GM23338 (cell line): ENCODE data around the gene TCF12. TPM values are rescaled to one million over a fixed set of nuclear protein-coding genes. Genes with fewer than 3 reads are reported as not detected.

Source experiments
- ATAC-seq: fragments of 200-7000 bp; cut with Tn5 transposase; 3 replicates; pipeline ENCODE4 v1.9.1; 2020
- DNase-seq: peaks from one replicate; pipeline ENCODE4 v3.0.0-alpha.2; 2015; ENCODE audit warnings: low spot score
- H2AFZ ChIP-seq: fragments of 200-600 bp; sonication (generic); 2 replicates; pipeline ENCODE4 v1.8.0; 2016; ENCODE audit warnings: antibody characterized with exemption, mild to moderate bottlenecking, moderate library complexity
- H3F3A ChIP-seq: fragments of 200-600 bp; sonication (generic); replicated peaks from 2 replicates; pipeline ENCODE4 v1.8.0; 2017; ENCODE audit warnings: antibody characterized with exemption, mixed run types, low read depth
- H3K27ac ChIP-seq: fragments of 200-600 bp; sonication (generic); 2 replicates; pipeline ENCODE4 v1.6.1; 2016; ENCODE audit warnings: low read depth
- H3K27me3 ChIP-seq: fragments of 200-600 bp; sonication (generic); 2 replicates; pipeline ENCODE4 v1.8.0; 2016; ENCODE audit warnings: mild to moderate bottlenecking, mixed run types, moderate library complexity; ENCODE audit not compliant: insufficient read depth
- H3K36me3 ChIP-seq: fragments of 200-600 bp; sonication (generic); 2 replicates; pipeline ENCODE4 v1.8.0; 2016; ENCODE audit warnings: mild to moderate bottlenecking; ENCODE audit not compliant: insufficient read depth
- H3K4me1 ChIP-seq: fragments of 200-600 bp; sonication (generic); 2 replicates; pipeline ENCODE4 v1.8.0; 2016; ENCODE audit warnings: mild to moderate bottlenecking, moderate library complexity; ENCODE audit not compliant: insufficient read depth
- H3K4me2 ChIP-seq: fragments of 200-600 bp; sonication (generic); 2 replicates; pipeline ENCODE4 v1.7.1; 2017; ENCODE audit warnings: mixed run types
- H3K4me3 ChIP-seq: fragments of 200-600 bp; sonication (generic); 2 replicates; pipeline ENCODE4 v1.6.1; 2016; ENCODE audit warnings: mixed run types
- H3K79me2 ChIP-seq: fragments of 200-600 bp; sonication (generic); replicated peaks from 2 replicates; pipeline ENCODE4 v1.8.0; 2017; ENCODE audit warnings: mild to moderate bottlenecking; ENCODE audit not compliant: insufficient read depth
- H3K9me2 ChIP-seq: fragments of 200-600 bp; sonication (generic); 2 replicates; pipeline ENCODE4 v1.8.0; 2017; ENCODE audit not compliant: insufficient read depth
- H4K20me1 ChIP-seq: fragments of 200-600 bp; sonication (generic); replicated peaks from 2 replicates; pipeline ENCODE4 v1.8.0; 2017; ENCODE audit warnings: mild to moderate bottlenecking; ENCODE audit not compliant: insufficient read depth
- H3K27ac Mint-ChIP-seq: 2 replicates; pipeline ENCODE4 v1.8.0; 2020; ENCODE audit warnings: inconsistent platforms, mild to moderate bottlenecking, moderate library complexity, mixed read lengths
- H3K27me3 Mint-ChIP-seq: 3 replicates; pipeline ENCODE4 v1.8.0; 2022; ENCODE audit warnings: low read depth, mild to moderate bottlenecking, moderate library complexity, mixed read lengths, inconsistent platforms; ENCODE audit not compliant: insufficient read depth, poor library complexity
- H3K36me3 Mint-ChIP-seq: 3 replicates; pipeline ENCODE4 v1.8.0; 2021; ENCODE audit warnings: low read depth, mild to moderate bottlenecking, inconsistent platforms, moderate library complexity, mixed read lengths
- H3K4me1 Mint-ChIP-seq: 3 replicates; pipeline ENCODE4 v1.8.0; 2020; ENCODE audit warnings: mild to moderate bottlenecking, inconsistent platforms, mixed read lengths
- H3K4me3 Mint-ChIP-seq: 3 replicates; pipeline ENCODE4 v1.8.0; 2021; ENCODE audit warnings: moderate library complexity, mild to moderate bottlenecking, inconsistent platforms, mixed read lengths
- H3K9me3 Mint-ChIP-seq: 3 replicates; pipeline ENCODE4 v1.8.0; 2020; ENCODE audit warnings: moderate library complexity, mild to moderate bottlenecking, inconsistent platforms, mixed read lengths
- CREB1 ChIP-seq: fragments of 250-450 bp; sonication (Bioruptor Pico); IDR thresholded peaks from 2 replicates; pipeline ENCODE4 v1.5.0; 2020; ENCODE audit warnings: low read depth, mild to moderate bottlenecking, moderate library complexity
- EZH2 ChIP-seq: fragments of 200-600 bp; sonication (generic); IDR thresholded peaks from one replicate; pipeline ENCODE4 v1.8.0; 2017; ENCODE audit warnings: antibody characterized with exemption, mild to moderate bottlenecking, low read depth; ENCODE audit not compliant: unreplicated experiment
- NANOG ChIP-seq: IDR thresholded peaks from 2 replicates; pipeline ENCODE4 v1.6.1; 2016; ENCODE audit warnings: antibody characterized with exemption, borderline replicate concordance
- POLR2AphosphoS5 ChIP-seq: IDR thresholded peaks from 2 replicates; pipeline ENCODE4 v1.6.1; 2016; ENCODE audit warnings: antibody characterized with exemption, low read depth
- STAT1 ChIP-seq: IDR thresholded peaks from one replicate; pipeline ENCODE4 v1.6.1; 2016; ENCODE audit warnings: antibody characterized with exemption; ENCODE audit not compliant: unreplicated experiment
- ZNF114 ChIP-seq: fragments of 250-450 bp; sonication (Bioruptor Pico); IDR thresholded peaks from 2 replicates; pipeline ENCODE4 v1.5.0; 2020; ENCODE audit warnings: mild to moderate bottlenecking, moderate library complexity
- polyA plus RNA-seq: library from polyadenylated mRNA; unstranded; fragments of >200 nt; fragmentation: Nextera tagmentation; extraction: Ambion mirVana; gene quantifications from 2 replicates; pipeline ENCODE4 v1.2.1, GENCODE V29; 2016
- total RNA-seq: library from RNA; depleted of rRNA; stranded (reverse); fragments of >200 nt; shearing (Covaris generic); gene quantifications from 2 replicates; pipeline ENCODE4 v1.2.3, GENCODE V29; 2014
- TF ChIP-seq, protein P1 (sequence below): fragments of 250-450 bp; sonication (Bioruptor Pico); IDR thresholded peaks from 2 replicates; pipeline ENCODE4 v1.5.0; 2020; ENCODE audit warnings: mild to moderate bottlenecking, moderate library complexity

The TCF12 gene
- total and polyA plus RNA-seq, 2 experiments from 2014 or later = 27.6 to 104 TPM

GRCh38 chr15:57158997-57159668 lies 240.7 kb downstream of the TCF12 start (continued):
- TF ChIP-seq, protein P1, sequence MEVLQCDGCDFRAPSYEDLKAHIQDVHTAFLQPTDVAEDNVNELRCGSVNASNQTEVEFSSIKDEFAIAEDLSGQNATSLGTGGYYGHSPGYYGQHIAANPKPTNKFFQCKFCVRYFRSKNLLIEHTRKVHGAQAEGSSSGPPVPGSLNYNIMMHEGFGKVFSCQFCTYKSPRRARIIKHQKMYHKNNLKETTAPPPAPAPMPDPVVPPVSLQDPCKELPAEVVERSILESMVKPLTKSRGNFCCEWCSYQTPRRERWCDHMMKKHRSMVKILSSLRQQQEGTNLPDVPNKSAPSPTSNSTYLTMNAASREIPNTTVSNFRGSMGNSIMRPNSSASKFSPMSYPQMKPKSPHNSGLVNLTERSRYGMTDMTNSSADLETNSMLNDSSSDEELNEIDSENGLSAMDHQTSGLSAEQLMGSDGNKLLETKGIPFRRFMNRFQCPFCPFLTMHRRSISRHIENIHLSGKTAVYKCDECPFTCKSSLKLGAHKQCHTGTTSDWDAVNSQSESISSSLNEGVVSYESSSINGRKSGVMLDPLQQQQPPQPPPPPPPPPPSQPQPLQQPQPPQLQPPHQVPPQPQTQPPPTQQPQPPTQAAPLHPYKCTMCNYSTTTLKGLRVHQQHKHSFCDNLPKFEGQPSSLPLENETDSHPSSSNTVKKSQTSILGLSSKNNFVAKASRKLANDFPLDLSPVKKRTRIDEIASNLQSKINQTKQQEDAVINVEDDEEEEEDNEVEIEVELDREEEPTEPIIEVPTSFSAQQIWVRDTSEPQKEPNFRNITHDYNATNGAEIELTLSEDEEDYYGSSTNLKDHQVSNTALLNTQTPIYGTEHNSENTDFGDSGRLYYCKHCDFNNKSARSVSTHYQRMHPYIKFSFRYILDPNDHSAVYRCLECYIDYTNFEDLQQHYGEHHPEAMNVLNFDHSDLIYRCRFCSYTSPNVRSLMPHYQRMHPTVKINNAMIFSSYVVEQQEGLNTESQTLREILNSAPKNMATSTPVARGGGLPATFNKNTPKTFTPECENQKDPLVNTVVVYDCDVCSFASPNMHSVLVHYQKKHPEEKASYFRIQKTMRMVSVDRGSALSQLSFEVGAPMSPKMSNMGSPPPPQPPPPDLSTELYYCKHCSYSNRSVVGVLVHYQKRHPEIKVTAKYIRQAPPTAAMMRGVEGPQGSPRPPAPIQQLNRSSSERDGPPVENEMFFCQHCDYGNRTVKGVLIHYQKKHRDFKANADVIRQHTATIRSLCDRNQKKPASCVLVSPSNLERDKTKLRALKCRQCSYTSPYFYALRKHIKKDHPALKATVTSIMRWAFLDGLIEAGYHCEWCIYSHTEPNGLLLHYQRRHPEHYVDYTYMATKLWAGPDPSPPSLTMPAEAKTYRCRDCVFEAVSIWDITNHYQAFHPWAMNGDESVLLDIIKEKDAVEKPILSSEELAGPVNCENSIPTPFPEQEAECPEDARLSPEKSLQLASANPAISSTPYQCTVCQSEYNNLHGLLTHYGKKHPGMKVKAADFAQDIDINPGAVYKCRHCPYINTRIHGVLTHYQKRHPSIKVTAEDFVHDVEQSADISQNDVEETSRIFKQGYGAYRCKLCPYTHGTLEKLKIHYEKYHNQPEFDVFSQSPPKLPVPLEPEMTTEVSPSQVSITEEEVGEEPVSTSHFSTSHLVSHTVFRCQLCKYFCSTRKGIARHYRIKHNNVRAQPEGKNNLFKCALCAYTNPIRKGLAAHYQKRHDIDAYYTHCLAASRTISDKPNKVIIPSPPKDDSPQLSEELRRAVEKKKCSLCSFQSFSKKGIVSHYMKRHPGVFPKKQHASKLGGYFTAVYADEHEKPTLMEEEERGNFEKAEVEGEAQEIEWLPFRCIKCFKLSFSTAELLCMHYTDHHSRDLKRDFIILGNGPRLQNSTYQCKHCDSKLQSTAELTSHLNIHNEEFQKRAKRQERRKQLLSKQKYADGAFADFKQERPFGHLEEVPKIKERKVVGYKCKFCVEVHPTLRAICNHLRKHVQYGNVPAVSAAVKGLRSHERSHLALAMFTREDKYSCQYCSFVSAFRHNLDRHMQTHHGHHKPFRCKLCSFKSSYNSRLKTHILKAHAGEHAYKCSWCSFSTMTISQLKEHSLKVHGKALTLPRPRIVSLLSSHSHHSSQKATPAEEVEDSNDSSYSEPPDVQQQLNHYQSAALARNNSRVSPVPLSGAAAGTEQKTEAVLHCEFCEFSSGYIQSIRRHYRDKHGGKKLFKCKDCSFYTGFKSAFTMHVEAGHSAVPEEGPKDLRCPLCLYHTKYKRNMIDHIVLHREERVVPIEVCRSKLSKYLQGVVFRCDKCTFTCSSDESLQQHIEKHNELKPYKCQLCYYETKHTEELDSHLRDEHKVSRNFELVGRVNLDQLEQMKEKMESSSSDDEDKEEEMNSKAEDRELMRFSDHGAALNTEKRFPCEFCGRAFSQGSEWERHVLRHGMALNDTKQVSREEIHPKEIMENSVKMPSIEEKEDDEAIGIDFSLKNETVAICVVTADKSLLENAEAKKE = no peak
- TF ChIP-seq STAT1 = no peak
- TF ChIP-seq NANOG = no peak
- TF ChIP-seq CREB1 = no peak
- no peak for TF ChIP-seq ZNF114 (CRISPR knock-in tag)

DNA sequence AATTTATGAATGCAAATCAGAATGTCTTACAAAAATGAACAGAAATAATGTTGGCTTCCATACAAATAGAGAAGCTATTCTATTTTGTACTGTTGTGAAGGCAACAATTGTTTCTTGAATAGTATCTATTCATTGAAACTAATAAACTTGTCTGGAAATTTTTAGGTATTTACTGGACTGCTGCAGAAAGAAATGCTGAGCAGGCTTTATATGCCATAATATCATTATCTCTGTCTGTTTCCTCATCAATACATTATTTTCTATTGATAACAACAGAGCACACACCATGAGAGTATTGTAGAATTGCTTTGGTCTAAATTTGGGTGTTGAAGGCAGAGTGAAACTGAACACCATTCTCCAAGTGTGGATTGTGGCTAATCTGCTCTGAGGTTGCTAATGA lies 241.3 kb downstream of the TCF12 start:
- Histone ChIP-seq H3F3A (no peaks in the 10 kb centered on the region), H4K20me1 (no peaks in the 10 kb centered on the region; the same call in 1 of the 2 replicates), H3K9me2 (no peaks in the 10 kb centered on the region), H3K4me1 (0 out of 2 replicates have a peak, but pooled peaks cover 8% of the 10 kb centered on the region), H3K4me3 (no peak overlapping the region), H3K79me2 (no peaks in the 10 kb centered on the region; the same call in 1 of the 2 replicates), H3K27ac (no peak overlapping the region), H3K27me3 (no peaks in the 10 kb centered on the region), H3K36me3 (no peaks in the 10 kb centered on the region), H2AFZ (no peak overlapping the region), H3K4me2 (no peak overlapping the region)
- Mint-ChIP-seq H3K36me3 (no peaks in the 10 kb centered on the region; the same call in 2 of the 3 replicates), H3K4me3 (no peak overlapping the region), H3K27ac (peak overlapping the region; percentile 74), H3K27me3 (peaks cover 4% of the 10 kb centered on the region), H3K9me3 (no peaks in the 10 kb centered on the region), H3K4me1 (peaks cover 24% of the 10 kb centered on the region)
- no peak for DNase-seq
- ATAC-seq = no peak
- TF ChIP-seq POLR2AphosphoS5 = no peak
- TF ChIP-seq EZH2 = no peak
- TF ChIP-seq, protein P1 = no peak
